Breast epithelium (tissue), 4 donors: ENCODE results near the gene MYO5B. TPM values are rescaled to one million over a fixed set of nuclear protein-coding genes. Genes with fewer than 3 reads are reported as not detected.

Experiments
- DNase-seq, 2 donors: peaks; one replicate each; pipeline ENCODE4 v3.0.0-alpha.2; 2019; ENCODE audit warnings: low spot score in 2 of 2
- H3K27ac ChIP-seq, 2 donors: fragments of 200-600 bp; sonication (generic) in 1 of 2; one replicate each; pipeline ENCODE4 v1.5.1; 2016 to 2019; ENCODE audit warnings: mild to moderate bottlenecking in 1 of 2
- H3K27me3 ChIP-seq, 2 donors: fragments of 200-600 bp; sonication (generic) in 1 of 2; one replicate each; pipeline versions ENCODE4 v1.5.1 to v1.6.0; 2017 to 2019; ENCODE audit warnings: control low read depth in 1 of 2, mild to moderate bottlenecking in 1 of 2
- H3K36me3 ChIP-seq: fragments of 200-600 bp; one replicate; pipeline ENCODE4 v1.5.1; 2019
- H3K4me1 ChIP-seq, 2 donors: fragments of 200-600 bp; sonication (generic); one replicate each; pipeline ENCODE4 v1.5.1; 2016 to 2019; ENCODE audit warnings: control low read depth in 1 of 2
- H3K4me3 ChIP-seq, 3 donors: fragments of 200-600 bp; sonication (generic); 1 replicate in 2 of 3; 2 replicates in 1 of 3; pipeline ENCODE4 v1.5.1; 2016 to 2019; ENCODE audit warnings: mild to moderate bottlenecking in 3 of 3, moderate library complexity in 2 of 3
- H3K9me3 ChIP-seq, 2 donors: fragments of 200-600 bp; sonication (generic) in 1 of 2; one replicate each; pipeline ENCODE4 v1.5.1; 2016 to 2019; ENCODE audit warnings: control low read depth in 1 of 2
- POLR2A ChIP-seq: fragments of 450-650 bp; IDR thresholded peaks from one replicate; pipeline ENCODE4 v1.6.1; 2016; ENCODE audit warnings: antibody characterized with exemption, mild to moderate bottlenecking, moderate library complexity
- POLR2AphosphoS5 ChIP-seq, 3 donors: sonication (generic); formaldehyde crosslinking; IDR thresholded peaks; one replicate each; pipeline ENCODE4 v1.6.1; 2017; ENCODE audit warnings: antibody characterized with exemption in 3 of 3
- intact Hi-C: fragments of 100-400 bp; cut with DNase I; formaldehyde crosslinking; loops from one replicate; pipeline ENCODE4 v1.15.1; 2023; ENCODE audit warnings: low total_unique reads
- total RNA-seq, 3 donors: library from RNA; depleted of rRNA; stranded (reverse); fragments of >200 nt; gene quantifications; one replicate each; pipeline ENCODE4 v1.1.0, GENCODE V29; 2016
- TF ChIP-seq, protein P1 (sequence below), 3 donors: fragments of 450-650 bp; IDR thresholded peaks; one replicate each; pipeline ENCODE4 v1.5.1; 2016 to 2017; ENCODE audit warnings: antibody characterized with exemption in 3 of 3, mild to moderate bottlenecking in 3 of 3, moderate library complexity in 3 of 3

Gene MYO5B
- total RNA-seq, 3 donors from 2014 or later = 2.4 to 53.1 (median 22.0) TPM

DNA sequence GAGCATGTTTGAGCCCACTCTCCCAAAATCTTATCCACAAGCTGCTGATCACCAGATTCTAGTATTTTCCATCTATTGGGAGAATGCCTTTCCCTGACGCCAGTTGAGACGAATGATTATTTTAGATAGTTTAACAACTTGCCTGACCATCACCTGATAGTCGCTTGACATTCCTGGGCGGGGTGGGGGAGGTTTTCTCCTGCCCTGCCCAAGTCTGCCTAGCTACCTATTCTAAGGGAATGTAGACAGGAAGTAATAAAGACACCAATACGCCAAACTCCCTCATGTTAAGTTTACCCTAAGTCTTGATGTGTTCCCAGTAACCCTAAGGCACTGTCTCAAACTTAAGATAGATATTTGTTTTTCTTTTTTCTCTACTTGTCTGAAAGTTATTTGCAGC, 377.0 kb downstream of the MYO5B start:
- H3K4me1 ChIP-seq = no peaks in the 10 kb centered on the region
- TF ChIP-seq, protein P1, sequence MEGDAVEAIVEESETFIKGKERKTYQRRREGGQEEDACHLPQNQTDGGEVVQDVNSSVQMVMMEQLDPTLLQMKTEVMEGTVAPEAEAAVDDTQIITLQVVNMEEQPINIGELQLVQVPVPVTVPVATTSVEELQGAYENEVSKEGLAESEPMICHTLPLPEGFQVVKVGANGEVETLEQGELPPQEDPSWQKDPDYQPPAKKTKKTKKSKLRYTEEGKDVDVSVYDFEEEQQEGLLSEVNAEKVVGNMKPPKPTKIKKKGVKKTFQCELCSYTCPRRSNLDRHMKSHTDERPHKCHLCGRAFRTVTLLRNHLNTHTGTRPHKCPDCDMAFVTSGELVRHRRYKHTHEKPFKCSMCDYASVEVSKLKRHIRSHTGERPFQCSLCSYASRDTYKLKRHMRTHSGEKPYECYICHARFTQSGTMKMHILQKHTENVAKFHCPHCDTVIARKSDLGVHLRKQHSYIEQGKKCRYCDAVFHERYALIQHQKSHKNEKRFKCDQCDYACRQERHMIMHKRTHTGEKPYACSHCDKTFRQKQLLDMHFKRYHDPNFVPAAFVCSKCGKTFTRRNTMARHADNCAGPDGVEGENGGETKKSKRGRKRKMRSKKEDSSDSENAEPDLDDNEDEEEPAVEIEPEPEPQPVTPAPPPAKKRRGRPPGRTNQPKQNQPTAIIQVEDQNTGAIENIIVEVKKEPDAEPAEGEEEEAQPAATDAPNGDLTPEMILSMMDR (IDR thresholded peaks at IDR 0.05) = no peak
- TF ChIP-seq POLR2AphosphoS5 (IDR thresholded peaks at IDR 0.05) (no peak), POLR2A (no peak)
- no peaks in the 10 kb centered on the region for H3K9me3 ChIP-seq
- no peaks in the 10 kb centered on the region for H3K36me3 ChIP-seq
- H3K27me3 ChIP-seq = no peaks in the 10 kb centered on the region
- H3K4me3 ChIP-seq = no peak overlapping the region
- no peak for DNase-seq
- intact Hi-C loops = no loop called here
- no peak overlapping the region for H3K27ac ChIP-seq

DNA sequence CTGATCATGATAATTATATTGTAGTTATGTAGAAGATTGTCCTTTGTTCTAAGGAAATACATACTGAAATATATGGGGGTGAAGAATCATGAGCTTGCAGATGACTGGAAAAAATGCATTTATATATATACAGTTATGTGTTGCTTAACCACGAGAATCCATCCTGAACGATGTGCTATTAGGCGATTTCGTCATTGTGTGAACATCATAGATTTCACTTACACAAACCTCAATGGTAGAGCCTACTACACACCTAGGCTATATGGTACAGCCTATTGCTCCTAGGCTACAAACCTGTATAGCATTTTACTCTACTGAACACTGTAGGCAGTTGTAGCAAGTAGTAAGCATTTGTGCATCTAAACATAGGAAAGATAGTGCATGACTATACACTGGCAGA, 379.0 kb downstream of the MYO5B start:
- Histone ChIP-seq H3K36me3 (no peaks in the 10 kb centered on the region), H3K4me3 (no peak overlapping the region), H3K27me3 (no peaks in the 10 kb centered on the region), H3K27ac (no peak overlapping the region), H3K4me1 (peaks cover 0 to 9% of the 10 kb centered on the region in 2 donors), H3K9me3 (no peaks in the 10 kb centered on the region)
- TF ChIP-seq, protein P1 (IDR thresholded peaks at IDR 0.05) = no peak
- no peak for TF ChIP-seq POLR2AphosphoS5 (IDR thresholded peaks at IDR 0.05)
- TF ChIP-seq POLR2A = no peak
- intact Hi-C loops = no loop called here
- no peak for DNase-seq

DNA sequence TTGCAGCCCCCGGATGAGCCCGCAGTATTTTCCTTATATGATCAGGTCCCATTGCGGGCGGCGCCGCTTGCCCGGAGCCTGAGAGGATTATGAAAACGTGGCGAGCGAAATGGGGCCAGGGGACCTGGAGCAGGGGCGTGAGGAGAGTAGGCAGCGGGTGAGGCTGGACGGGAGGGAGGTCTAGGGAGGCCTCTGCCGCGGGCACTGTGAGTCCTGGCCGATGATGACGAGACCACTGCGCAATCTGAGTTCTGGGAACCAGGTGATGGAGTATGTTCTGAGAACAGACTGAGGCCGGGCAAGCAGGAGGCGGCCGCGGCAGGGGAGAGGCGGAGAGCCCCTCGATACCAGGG, 380.8 kb downstream of the MYO5B start:
- TF ChIP-seq, protein P1 (IDR thresholded peaks at IDR 0.05) = no peak
- TF ChIP-seq POLR2AphosphoS5 (IDR thresholded peaks at IDR 0.05) (peak in 1 of 3 donors; percentile 74), POLR2A (peak; percentile 42)
- Histone ChIP-seq H3K4me3 (peak overlapping the region; percentile 74 to 86 (median 80)), H3K27me3 (no peaks in the 10 kb centered on the region), H3K27ac (peak overlapping the region; percentile 98), H3K4me1 (peaks cover 0 to 9% of the 10 kb centered on the region in 2 donors), H3K9me3 (no peaks in the 10 kb centered on the region), H3K36me3 (no peaks in the 10 kb centered on the region)
- DNase-seq = peak; percentile 53 to 61
- intact Hi-C loops = no loop called here

DNA sequence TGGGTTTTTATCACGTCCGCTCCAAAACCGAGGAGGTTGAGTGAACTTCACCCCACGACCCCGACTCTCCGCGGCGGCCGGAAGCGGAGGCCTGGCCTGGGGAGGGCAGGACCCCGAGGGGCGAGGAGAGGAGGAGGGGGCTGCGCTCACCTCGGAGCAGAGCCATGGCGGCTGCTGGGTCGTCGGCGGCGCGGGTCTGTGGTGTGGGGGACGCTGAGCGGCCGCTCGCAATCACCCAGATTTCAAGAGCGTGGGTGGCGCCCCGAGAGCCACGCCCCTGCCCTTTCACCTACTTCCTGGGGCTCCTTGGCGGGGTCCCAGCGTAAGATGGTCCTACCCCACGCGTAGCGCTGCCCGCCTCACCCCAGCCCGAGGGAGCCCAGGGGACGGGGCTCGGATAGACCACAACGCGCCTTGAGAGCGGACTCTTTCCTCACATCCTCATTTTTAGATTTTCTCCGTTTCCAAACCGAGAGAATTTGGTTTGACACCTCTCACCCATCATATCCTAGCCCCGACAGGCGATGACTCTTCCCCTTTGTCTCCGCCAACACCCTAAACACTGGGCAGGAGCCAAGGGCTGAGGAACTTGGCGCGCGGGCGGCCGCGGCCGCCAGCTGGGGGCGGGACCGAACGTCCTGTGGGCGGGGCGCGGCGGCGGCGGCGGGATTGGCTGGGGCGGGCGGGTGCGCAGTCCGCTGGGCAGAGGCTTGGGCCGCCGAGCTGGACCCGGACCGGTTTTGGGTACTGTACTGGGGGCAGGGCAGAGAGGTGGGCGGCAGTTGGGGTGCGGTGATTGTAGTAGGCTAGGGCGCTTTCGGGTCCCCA, 381.4 kb downstream of the MYO5B start, which contains the start of gene ACAA2:
Gene ACAA2 (minus strand): TSS at position 215 of the 828 bp plus-strand sequence. CDS start 49 bp downstream, at position 166.
- Histone ChIP-seq H3K27ac (peak within 1 kb of the TSS; percentile 98), H3K9me3 (no peaks in the 10 kb centered on the region), H3K36me3 (no peaks in the 10 kb centered on the region), H3K4me1 (peaks cover 0 to 9% of the 10 kb centered on the region in 2 donors), H3K27me3 (no peaks in the 10 kb centered on the region), H3K4me3 (peak within 1 kb of the TSS; percentile 74 to 86 (median 80))
- intact Hi-C loops = no loop called here
- DNase-seq = peak; percentile 81 to 88
- TF ChIP-seq POLR2A = no peak
- TF ChIP-seq POLR2AphosphoS5 (IDR thresholded peaks at IDR 0.05) = peak; percentile 38 to 86 (median 76)
- TF ChIP-seq, protein P1 (IDR thresholded peaks at IDR 0.05) = no peak

DNA sequence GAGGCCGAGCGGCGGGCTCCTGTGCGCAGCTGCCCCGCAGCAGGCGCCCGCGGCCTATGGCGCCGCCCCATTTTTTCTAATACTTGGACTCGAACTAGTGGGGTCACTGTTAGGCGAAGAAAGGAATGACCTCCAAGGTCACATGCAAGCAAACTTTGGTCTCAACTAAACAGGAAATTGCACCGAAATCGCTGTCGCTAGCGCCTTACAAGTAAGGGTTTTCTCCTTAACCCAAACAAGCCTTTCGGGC, 382.0 kb downstream of the MYO5B start:
- TF ChIP-seq POLR2AphosphoS5 (IDR thresholded peaks at IDR 0.05) (no peak), POLR2A (no peak)
- TF ChIP-seq, protein P1 (IDR thresholded peaks at IDR 0.05) = no peak
- H3K4me1 ChIP-seq = peaks cover 0 to 9% of the 10 kb centered on the region in 2 donors
- H3K9me3 ChIP-seq = no peaks in the 10 kb centered on the region
- no peaks in the 10 kb centered on the region for H3K27me3 ChIP-seq
- H3K4me3 ChIP-seq = peak overlapping the region; percentile 74 to 86 (median 80)
- intact Hi-C loops = no loop called here
- no peaks in the 10 kb centered on the region for H3K36me3 ChIP-seq
- peak overlapping the region; percentile 98 for H3K27ac ChIP-seq
- peak in 1 of 2 donors; percentile 26 for DNase-seq
